Stimulated activated CD8-positive, alpha-beta memory T cell treated with anti-CD3 and anti-CD28 coated beads, Interleukin-12 subunit alpha, Interleukin-12 subunit beta, amount 100 ng/mL, for 1 hour (primary cell): ENCODE data around the gene AIFM3.
"Not testable (repeated sequence)": the region's sequence is repeated elsewhere in the genome, so short reads cannot be mapped to it uniquely, and the experiment has no call there.

Experiments
- DNase-seq: peaks from one replicate; pipeline ENCODE4 v3.0.0-alpha.2; 2020; ENCODE audit warnings: low read depth

Gene AIFM3

GRCh38 chr22:20957683-20958431 is 9.2 kb upstream of the AIFM3 start:
- DNase-seq, result no peak

- no peak for DNase-seq
Observed at GRCh38 chr22:20959578-20960461, 7.2 kb upstream of the AIFM3 start.

- DNase-seq, result no peak
Observed at GRCh38 chr22:20960609-20961008, 6.4 kb upstream of the AIFM3 start.

GRCh38 chr22:20962491-20962945 is 4.5 kb upstream of the AIFM3 start:
- no peak for DNase-seq

GRCh38 chr22:20963201-20964052 is 3.6 kb upstream of the AIFM3 start:
- no peak for DNase-seq

GRCh38 chr22:20964090-20964798 is 2.8 kb upstream of the AIFM3 start:
- DNase-seq, result no peak

- no peak for DNase-seq
Observed at GRCh38 chr22:20964799-20965103, 2.3 kb upstream of the AIFM3 start.

- no peak for DNase-seq
Observed at GRCh38 chr22:20965104-20965887, 1.8 kb upstream of the AIFM3 start.

- DNase-seq, result no peak
Observed at GRCh38 chr22:20965888-20966855, 883 bp upstream of the AIFM3 start.

- no peak for DNase-seq
Observed at GRCh38 chr22:20967697-20968211, 699 bp downstream of the AIFM3 start.

- no peak for DNase-seq
Observed at GRCh38 chr22:20968281-20968977, 1.4 kb downstream of the AIFM3 start.

GRCh38 chr22:20970939-20971657 is 4.0 kb downstream of the AIFM3 start:
- no peak for DNase-seq

GRCh38 chr22:20972014-20972694 is 5.1 kb downstream of the AIFM3 start:
- not testable (repeated sequence) for DNase-seq

GRCh38 chr22:20972933-20973577 is 6.0 kb downstream of the AIFM3 start:
- DNase-seq, result no peak

GRCh38 chr22:20973634-20974286 is 6.7 kb downstream of the AIFM3 start:
- DNase-seq, result no peak

GRCh38 chr22:20974336-20974955 is 7.4 kb downstream of the AIFM3 start:
- no peak for DNase-seq
